Chondrocyte (in vitro differentiated cells): ENCODE measurements around the gene FAM83C. TPM values are rescaled to one million over a fixed set of nuclear protein-coding genes. Genes with fewer than 3 reads are reported as not detected.
A peak's percentile ranks its signal among the peaks of the same experiment; 100 is the strongest.

Experiments used
- DNase-seq: peaks from one replicate; pipeline ENCODE4 v3.0.0; 2021; ENCODE audit warnings: mixed read lengths, low spot score
- H3K27ac Mint-ChIP-seq: one replicate; pipeline ENCODE4 v1.8.0; 2021; ENCODE audit warnings: mild to moderate bottlenecking, moderate library complexity, mixed read lengths; ENCODE audit not compliant: unreplicated experiment
- H3K27me3 Mint-ChIP-seq: 2 replicates; pipeline ENCODE4 v1.8.0; 2021; ENCODE audit warnings: low read depth, mixed read lengths
- H3K36me3 Mint-ChIP-seq: 2 replicates; pipeline ENCODE4 v1.8.0; 2021; ENCODE audit warnings: low read depth, mixed read lengths
- H3K4me1 Mint-ChIP-seq: 2 replicates; pipeline ENCODE4 v1.8.0; 2021; ENCODE audit warnings: low read depth, mild to moderate bottlenecking, mixed read lengths
- H3K4me3 Mint-ChIP-seq: one replicate; pipeline ENCODE4 v1.8.0; 2021; ENCODE audit warnings: mild to moderate bottlenecking, moderate library complexity, mixed read lengths; ENCODE audit not compliant: unreplicated experiment
- H3K9me3 Mint-ChIP-seq: 2 replicates; pipeline ENCODE4 v1.8.0; 2021; ENCODE audit warnings: low read depth, mixed read lengths
- total RNA-seq: library from RNA; stranded (reverse); gene quantifications from 3 replicates; pipeline ENCODE4 v1.2.1, GENCODE V29; 2021
- TF ChIP-seq, protein P1 (sequence below): fragments of 200-600 bp; sonication (generic); IDR thresholded peaks from 2 replicates; pipeline ENCODE4 v1.5.0; 2021; ENCODE audit warnings: antibody characterized with exemption, mild to moderate bottlenecking, moderate library complexity

The FAM83C gene
- total RNA-seq, 1 donor from 2014 or later, result not detected

DNA sequence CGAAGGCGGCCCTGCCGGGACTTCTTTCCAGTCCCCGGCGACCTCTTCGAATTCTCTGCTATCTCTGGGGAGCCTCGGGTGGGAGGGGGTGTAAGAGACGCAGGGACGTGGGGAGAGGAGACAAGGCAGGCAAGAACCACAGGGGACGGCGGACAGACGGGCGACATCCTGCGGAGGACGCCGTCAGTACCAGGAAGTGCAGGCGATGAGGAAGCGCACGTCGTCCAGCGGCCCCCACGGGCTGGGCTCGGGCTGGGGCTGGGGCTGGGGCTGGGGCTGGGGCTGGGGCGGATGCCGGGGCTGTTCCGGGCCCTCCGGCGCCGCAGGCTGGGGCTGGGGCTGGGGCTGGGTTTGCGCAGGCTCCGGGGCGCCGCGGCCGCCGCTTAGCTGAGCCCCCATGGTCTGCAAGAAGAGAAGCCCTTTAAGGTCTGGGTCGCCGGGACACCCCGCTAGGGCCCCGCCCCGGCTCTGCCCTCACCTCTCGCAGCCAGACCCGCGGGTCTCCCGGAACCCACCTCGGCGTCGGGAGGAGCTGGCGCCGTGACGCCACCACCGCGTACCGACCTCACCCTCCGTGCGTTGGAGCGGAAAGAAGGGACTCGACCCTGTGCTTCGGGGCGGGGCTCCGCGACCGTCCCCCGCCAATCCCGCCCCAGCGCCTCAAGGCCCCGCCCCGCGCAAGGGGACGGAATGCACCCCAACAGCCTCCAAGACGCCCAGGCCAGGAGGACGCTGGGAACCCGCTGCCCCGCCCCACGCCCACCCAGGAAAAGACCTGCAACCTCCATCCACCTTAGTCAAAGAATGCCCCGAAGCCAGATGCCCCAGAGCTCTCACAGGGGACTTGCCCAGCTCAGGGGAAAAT is 14.5 kb downstream of the FAM83C start, which contains the start of gene MMP24OS:
TSS of gene MMP24OS (minus strand) at position 592 of the 865 bp plus-strand sequence. CDS start at position 399, 193 bp downstream.
- Mint-ChIP-seq H3K36me3 (peaks cover 24% of the 10 kb centered on the region), H3K27ac (peak within 1 kb of the TSS; percentile 93), H3K4me1 (peaks cover 30% of the 10 kb centered on the region), H3K27me3 (no peaks in the 10 kb centered on the region), H3K4me3 (peak within 1 kb of the TSS; percentile 96), H3K9me3 (no peaks in the 10 kb centered on the region)
- TF ChIP-seq, protein P1, sequence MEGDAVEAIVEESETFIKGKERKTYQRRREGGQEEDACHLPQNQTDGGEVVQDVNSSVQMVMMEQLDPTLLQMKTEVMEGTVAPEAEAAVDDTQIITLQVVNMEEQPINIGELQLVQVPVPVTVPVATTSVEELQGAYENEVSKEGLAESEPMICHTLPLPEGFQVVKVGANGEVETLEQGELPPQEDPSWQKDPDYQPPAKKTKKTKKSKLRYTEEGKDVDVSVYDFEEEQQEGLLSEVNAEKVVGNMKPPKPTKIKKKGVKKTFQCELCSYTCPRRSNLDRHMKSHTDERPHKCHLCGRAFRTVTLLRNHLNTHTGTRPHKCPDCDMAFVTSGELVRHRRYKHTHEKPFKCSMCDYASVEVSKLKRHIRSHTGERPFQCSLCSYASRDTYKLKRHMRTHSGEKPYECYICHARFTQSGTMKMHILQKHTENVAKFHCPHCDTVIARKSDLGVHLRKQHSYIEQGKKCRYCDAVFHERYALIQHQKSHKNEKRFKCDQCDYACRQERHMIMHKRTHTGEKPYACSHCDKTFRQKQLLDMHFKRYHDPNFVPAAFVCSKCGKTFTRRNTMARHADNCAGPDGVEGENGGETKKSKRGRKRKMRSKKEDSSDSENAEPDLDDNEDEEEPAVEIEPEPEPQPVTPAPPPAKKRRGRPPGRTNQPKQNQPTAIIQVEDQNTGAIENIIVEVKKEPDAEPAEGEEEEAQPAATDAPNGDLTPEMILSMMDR, result peak; percentile 70
- no peak for DNase-seq

DNA sequence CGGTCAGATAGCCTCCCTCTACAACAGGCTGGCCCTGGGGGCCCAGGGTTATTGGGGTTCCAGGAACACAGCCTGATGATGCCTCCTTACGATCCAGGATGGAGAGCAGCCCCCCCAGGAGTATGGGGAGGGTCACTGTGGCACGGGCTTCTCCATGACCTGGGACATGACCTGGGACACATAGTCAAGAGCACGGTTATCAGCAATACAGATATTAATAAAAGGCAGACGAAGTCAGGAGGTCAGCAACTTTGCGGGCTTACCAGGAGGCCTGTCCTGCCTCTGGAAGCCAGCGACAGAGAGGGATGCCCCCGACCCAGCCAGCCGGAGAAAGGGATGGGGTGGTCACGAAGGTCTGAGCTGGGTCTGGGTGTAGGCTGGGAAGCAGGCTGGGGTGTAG is 15.1 kb downstream of the FAM83C start:
- Mint-ChIP-seq H3K27me3 (no peaks in the 10 kb centered on the region), H3K4me1 (peaks cover 27% of the 10 kb centered on the region), H3K36me3 (peaks cover 21% of the 10 kb centered on the region), H3K27ac (peak overlapping the region; percentile 93), H3K4me3 (peak overlapping the region; percentile 96), H3K9me3 (no peaks in the 10 kb centered on the region)
- no peak for DNase-seq
- TF ChIP-seq, protein P1, result no peak

DNA sequence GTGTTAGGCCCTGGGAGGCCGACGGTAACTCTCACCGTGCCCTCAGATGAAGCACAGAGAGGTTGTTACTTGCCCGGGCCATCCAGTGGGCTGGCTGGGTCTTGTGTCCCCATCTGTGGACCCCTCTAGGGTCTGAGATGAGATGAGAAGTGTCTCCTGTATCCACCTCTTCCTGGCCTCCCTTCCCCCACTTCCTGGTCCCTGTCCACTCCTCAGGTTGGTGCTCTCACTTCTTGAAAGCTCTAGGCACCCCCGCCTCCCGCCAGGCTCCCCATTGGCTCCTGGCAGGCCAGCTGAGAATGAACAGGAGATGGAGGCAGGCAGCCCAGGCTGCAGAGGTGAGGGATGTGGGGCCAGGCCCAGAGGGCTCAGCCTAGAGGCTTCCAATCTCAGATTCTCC is 15.8 kb downstream of the FAM83C start:
- TF ChIP-seq, protein P1, result no peak
- H3K4me3 Mint-ChIP-seq, result peak overlapping the region; percentile 96

DNA sequence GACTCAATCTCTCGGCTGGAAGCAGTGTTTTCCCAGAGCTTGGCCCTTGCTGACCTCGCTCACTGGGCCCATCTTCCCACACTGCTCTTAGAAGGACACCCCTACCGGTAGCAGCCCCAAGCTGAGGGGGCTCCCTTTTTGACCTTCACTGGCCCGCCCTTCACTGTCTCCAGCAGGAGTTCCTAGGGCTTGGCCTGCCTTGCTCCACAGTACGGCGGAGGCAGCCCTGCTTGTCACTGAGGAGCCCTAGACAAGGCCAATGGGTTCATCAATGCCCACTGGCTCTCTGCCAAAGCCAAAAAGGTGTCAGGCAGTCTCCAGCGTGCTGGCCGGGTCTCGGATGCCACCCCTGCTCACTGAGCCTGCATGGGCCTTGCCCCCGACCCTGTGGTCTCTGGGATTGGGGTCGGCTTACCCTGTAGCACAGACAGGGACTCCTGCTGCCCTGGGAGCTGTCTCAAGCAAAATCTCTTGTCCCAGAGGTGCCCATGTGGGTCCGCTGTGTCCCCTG is 16.4 kb downstream of the FAM83C start:
- H3K9me3 Mint-ChIP-seq, result no peaks in the 10 kb centered on the region
- H3K27me3 Mint-ChIP-seq, result no peaks in the 10 kb centered on the region
- peak overlapping the region; percentile 21 for H3K4me3 Mint-ChIP-seq
- no peak overlapping the region for H3K27ac Mint-ChIP-seq
- peaks cover 26% of the 10 kb centered on the region for H3K4me1 Mint-ChIP-seq
- no peak for DNase-seq
- TF ChIP-seq, protein P1, result no peak
- peaks cover 20% of the 10 kb centered on the region for H3K36me3 Mint-ChIP-seq

More for the DNA sequence above, 15.8 kb downstream of the FAM83C start:
- Mint-ChIP-seq H3K27me3 (no peaks in the 10 kb centered on the region), H3K36me3 (peaks cover 20% of the 10 kb centered on the region), H3K4me1 (peaks cover 26% of the 10 kb centered on the region), H3K27ac (no peak overlapping the region), H3K9me3 (no peaks in the 10 kb centered on the region)
- DNase-seq, result no peak

DNA sequence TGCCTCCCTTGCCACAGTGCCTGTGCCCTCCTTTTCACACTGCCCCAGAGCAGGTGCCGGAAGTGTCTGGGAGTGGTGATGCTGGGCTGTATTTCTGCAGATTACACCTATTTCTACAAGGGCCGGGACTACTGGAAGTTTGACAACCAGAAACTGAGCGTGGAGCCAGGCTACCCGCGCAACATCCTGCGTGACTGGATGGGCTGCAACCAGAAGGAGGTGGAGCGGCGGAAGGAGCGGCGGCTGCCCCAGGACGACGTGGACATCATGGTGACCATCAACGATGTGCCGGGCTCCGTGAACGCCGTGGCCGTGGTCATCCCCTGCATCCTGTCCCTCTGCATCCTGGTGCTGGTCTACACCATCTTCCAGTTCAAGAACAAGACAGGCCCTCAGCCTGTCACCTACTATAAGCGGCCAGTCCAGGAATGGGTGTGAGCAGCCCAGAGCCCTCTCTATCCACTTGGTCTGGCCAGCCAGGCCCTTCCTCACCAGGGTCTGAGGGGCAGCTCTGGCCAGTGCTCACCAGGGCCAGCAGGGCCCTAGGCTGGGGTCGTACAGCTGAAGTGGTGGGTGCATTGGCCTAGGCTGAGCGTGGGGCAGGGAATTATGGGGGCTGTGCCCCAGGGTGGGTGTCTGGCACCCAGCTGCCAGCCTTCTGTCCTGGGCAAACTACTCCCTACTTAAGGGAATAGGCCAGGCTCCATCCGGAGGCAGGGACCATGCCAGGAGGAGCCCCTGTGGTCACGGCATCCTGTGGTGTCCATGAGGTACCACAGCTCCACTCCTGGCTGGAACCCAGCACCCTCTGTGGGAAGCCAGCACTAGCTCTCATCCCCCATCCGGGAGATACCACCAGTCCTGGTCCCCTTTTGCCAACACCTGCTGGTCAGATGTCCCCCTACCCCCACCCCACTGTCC is 17.8 kb downstream of the FAM83C start:
- peaks cover 21% of the 10 kb centered on the region for H3K4me1 Mint-ChIP-seq
- no peak overlapping the region for H3K27ac Mint-ChIP-seq
- H3K9me3 Mint-ChIP-seq, result no peaks in the 10 kb centered on the region
- no peak for DNase-seq
- TF ChIP-seq, protein P1, result no peak
- peaks cover 16% of the 10 kb centered on the region for H3K36me3 Mint-ChIP-seq
- H3K27me3 Mint-ChIP-seq, result no peaks in the 10 kb centered on the region
- H3K4me3 Mint-ChIP-seq, result no peak overlapping the region
